GM18858 (cell line): Measurements from ENCODE around the gene DMRT2.

ENCODE experiments used
- ATAC-seq: cut with Tn5 transposase; IDR thresholded peaks from one replicate; pipeline ENCODE4 v1.9.1; 2021; ENCODE audit not compliant: unreplicated experiment

DMRT2 gene

DNA sequence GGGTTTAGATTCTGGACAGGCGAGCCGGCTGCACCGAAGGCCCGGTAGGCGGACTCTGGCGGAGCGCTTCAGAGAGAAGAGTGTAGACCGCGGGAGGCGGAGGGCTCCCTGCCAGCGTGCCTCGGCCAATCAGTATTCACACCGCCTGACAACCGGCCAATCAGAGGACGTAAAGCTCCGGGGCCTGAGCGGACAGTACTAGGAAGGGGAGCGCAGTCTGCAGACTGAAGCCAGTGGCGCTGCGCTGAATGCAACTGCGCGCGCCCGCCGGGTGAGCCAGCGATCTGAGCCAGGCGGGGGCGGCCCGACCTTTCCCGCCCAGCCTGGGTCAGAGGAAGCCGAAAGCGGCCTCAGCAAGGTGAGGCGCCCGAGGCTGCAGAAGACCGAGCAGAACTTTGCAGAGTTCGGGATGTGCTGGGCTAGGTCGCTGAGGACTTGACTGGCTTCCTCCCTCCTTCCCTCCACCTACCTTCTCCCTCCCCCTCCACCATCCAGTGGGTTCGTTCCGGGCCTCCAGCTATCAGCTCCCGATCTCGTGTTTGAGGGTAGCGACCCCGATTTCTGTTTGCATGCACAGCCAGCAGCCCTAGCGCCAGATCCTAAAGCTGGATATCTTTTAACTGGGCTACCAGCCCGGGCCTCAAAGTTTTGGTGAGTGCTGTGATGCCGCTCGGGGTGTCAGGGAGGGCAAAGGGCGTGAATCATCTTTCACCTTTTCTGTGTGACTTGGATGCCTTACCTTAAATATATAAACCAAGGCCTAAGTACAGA is at the start of gene DMRT2:
DMRT2 (plus strand) TSS at position 233 of the 771 bp plus-strand sequence. CDS start 1,257 bp downstream, outside the sequence.
- ATAC-seq: no peak

DNA sequence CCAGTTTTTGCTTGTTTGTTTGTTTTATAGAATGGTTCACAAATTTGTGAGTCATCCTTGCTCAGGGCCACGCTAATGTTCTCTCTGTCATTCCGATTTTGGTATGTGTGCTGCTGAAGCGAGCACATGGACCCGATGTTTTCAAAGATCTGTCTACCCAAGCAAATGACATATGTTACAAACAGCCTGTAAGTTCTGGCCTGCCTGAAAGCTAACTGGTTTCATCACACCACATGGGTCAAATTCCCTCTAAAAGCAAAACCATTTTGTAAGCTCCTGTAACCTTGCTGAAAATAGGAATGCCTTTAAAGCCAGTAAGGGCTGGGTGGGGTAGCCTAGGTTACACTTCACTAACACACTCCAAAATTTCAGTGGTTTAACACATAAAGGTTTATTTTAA is 48.3 kb upstream of the DMRT2 start:
- ATAC-seq: no peak

DNA sequence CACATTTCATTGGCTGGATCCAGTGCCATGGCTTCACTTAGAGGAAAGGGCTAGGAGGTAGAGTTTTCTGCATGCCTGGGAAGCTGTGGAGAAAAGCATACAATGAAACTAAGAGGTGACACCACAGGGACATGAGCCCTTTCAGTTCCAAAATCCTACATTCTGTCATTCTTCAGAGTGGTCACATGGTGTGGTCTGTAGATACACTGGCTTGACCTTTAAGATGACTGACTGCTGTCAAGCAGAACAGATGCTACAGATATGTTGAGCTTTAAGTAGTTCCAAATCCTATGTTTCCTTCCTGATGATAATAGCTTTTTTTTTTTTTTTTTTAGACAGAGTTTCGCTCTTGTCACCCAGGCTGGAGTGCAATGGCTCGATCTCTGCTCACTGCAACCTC is 47.5 kb upstream of the DMRT2 start:
- ATAC-seq: no peak

DNA sequence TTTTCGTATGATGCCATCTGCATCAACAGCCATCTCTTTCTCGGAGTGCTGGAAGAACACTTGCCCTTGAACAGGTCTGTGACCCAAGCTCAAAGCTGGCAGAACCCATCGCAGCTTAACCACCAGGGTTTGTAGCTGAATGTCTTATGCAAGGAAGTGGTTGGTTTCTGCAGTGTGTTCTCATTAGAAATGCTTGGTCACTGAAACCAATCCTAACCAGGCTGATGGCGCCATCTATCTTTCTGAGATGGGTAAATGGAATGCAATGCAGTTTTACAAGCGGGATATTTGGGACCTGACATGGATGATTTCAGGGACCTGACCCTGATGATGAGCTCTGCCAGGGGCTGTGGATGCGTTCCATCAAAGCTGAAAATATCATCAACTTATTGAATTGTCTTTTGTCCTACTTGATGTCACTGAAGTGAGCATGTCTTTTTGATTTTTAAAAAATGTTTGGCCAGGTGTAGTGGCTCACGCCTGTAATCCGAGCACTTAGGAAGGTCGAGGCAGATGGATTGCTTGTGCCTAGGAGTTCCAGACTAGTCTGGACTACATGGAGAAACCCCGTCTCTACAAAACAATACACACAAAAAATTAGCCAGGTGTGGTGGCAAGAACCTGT is 45.0 kb upstream of the DMRT2 start:
- ATAC-seq: no peak

DNA sequence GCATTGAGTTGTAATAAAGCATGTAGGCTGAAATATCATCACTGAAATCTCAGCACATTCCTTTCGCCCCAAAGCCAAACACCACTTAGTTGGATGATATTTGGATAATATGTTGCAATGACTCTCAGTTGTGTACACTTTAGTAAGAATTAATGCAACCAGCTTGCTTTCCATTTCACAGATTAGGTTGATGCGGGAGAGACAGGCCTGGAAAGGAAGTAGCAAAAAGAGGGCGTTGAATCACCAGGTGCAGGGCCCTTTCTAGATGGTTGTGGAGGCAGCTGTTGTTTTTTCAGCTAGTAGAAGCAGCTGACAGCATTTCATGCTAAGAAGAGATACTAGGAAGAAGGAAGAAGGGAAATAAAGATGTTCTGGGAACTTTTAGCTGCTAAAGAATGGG is 42.8 kb upstream of the DMRT2 start:
- ATAC-seq: no peak

DNA sequence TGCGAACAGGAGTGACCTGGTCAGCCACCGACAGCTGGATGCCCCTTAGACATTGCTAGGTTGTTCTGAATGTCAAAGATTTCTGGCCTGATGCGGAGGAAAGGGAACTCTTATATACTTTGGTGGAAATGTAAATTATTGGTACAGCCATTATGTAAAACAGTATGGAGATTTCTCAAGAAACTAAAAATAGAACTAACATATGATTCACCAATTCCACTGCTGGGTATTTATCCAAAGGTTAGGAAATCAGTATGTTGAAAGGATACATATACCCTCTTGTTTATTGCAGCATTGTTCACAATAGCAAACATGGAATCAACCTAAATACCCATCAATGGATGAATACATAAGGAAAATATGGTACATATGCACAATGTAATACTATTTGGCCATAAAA is 41.9 kb upstream of the DMRT2 start:
- ATAC-seq: no peak

DNA sequence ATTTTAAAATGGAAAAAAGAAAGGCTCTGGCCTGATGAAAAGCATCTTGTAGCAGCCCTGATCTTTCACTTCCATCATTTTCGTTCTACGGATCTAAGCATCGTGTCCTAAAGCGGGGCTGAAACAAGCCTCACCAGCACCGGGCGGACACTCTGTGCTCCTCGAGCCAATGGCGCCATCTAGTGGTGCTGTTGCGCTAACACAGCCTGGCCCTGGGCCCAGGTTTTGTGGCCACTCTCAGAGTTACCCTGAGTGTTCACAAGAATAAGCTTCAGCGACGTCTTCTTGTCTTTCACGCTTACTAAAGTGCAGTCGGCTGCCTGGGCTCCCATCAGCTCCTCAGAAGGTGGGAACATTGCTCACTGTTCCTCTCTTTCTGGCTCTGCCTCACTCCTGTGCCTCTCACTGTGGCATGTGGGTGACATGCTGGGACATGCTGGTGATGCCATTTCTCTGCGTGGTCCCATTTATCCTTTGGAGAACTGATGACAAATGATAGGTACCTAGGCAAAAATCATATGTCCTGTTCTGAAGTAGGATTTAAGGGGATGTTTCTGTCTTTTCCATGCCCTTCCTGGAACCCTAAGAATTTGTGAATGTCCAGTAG is 41.0 kb upstream of the DMRT2 start:
- peak; percentile 88 for ATAC-seq

DNA sequence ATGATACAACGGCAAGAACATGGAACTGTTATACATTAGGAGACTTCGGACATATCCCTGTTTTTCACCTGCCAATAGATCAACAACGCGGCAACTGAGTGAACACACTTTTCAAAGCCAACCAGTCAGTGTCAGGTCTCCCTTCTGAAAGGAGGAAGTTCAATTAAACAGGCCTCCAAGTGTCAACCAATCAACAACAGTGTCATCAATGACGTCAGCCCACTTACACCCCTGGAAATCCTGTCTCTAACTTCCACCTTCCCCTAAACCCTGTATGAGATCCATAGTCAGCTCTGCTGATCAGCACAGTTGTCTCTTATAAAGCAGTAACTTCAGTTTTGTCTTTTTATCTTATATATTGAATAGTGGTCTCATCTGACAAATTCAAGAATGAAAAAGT is 37.1 kb upstream of the DMRT2 start:
- no peak for ATAC-seq

DNA sequence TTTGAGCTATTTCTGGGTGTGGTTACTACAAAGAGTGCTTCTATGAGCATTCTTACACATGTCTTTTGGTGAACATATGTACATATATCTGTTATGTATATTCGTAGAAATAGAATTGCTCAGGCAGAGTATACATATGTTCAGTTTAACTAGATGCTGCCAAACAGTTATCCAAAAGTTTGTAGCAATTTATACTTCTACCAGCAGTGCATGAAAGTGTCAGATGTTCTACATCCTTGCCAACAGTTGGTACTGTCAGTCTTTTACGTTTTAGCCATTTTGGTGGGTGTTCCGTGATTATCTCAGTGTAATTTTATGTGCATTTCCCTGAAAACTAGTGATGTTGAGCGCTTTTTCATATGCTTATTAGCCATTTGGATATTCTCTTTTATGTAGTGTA is 35.9 kb upstream of the DMRT2 start:
- ATAC-seq: no peak

DNA sequence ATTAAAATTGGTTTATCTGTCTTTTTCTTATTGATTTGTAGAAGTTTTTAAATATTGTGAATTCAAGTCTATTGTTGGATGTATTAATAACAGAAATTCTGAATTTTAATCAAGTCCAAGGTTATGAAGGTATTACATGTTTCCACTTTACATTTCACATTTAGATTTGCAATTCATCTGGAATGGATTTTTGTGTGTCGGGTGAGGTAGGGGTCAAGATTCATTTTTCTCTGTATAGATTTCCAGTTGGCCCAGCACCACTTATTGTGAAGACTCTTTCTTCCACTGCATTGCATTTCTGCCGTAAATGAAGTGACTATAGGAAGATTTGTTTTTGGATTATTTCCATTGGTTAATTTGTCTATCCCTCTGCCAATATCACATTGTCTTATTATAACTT is 35.5 kb upstream of the DMRT2 start:
- no peak for ATAC-seq

DNA sequence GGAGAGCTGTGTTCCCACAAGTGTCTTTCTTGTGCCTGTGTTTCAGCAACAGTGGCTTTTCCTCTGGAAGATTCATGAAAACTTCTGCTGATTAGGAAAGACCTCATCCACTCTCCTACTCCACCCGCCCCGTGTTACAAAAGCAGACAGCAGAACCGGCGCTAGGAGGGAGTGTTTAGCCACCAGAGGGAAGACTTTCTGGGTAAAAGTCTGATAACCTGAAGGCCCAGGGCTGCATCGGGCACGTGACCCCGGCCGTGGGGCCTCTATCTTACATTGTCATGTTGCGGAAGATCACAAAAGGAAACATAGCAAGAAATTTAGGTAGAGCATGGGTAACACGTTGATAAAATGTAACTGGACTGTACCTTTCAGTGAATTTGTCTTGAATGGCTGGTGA is 32.0 kb upstream of the DMRT2 start:
- ATAC-seq: no peak

DNA sequence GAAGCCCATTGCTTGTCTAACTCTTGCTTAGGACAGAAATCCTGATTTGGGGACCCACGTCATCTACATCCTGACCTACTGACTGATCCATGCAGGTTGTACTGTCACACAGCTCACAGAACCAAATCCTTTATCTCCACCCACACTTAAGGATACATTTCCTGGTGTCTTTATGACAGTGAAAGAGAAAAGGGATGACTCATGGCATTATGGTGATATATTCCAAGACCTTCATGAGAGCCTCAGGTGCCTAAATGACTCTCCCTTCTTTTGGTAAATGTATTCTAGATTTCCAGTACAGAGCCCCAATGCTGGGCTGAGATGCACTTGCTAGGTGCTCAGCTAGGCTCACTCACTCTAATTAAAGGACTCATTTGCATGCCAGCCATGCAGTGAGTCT is 26.0 kb upstream of the DMRT2 start:
- ATAC-seq: no peak

DNA sequence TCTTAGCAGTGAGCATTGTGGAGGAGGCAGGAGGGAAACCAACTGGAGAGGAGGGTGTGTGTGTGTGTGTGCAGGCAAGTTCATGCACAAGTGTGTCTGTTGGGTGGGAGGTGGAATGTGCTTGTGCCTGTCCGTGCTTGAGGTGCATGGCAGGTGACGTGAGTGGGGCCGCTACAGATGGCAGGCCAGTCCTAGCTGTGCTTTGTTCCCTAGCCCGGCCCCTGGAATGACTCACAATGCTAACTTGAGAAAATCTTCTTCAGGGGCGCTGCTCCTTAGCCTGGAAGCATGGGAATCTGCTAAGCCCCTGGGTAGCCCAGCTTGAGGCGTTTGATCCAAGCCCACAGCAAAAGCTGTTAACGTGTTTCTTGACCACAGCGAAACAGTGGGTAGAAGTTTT is 25.0 kb upstream of the DMRT2 start:
- ATAC-seq: no peak

DNA sequence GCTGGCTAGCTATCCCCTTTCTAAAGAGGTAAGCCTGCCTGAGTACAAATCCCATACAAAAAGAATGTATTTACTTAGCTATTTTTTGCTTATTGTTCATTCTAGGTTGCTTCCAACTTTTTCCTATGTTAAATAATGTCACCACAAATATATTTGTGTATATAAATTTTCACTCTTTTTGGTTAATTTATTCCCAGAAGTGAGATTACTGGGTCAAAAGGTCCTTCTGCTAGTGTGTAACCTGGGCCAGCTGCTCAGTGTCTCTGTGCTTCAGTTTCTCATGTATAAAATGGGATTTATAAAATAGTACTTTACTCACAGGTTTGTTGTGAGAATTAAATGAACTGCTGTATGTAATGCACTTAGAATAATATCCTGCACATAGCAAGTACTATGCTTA is 23.9 kb upstream of the DMRT2 start:
- no peak for ATAC-seq

DNA sequence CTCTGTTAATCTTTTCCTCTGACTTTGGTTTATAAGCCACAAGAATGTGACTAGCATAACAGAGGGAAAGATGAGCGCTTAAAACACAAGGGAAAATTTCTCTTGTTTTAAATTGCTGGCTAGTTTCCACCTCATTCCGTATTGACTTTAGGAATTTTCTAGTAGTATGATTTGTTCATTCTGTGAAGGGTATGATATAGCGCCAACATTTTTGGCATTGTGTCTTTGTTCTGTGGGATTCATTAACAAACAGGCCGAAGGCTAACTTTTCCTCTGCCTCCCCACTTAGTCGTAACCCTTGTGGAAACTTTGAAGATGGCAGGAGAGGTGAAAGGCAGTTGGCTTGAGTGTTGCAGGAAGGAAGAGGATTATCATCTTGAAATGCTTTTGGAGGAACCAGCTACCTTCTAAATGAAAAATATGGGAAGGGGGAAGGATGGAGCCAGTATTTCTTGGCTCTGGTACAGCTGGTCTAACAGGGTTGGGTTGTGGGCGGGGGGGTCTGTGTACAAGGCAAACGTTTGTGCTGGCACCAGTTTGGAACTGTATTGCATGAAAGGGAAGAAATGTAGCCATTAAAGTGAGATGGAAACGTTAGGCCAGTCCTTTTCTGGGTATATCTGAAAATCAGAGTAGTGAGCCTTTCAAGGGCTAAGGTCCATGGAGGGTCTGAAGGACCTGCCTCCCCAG is 21.5 kb upstream of the DMRT2 start:
- ATAC-seq: no peak

DNA sequence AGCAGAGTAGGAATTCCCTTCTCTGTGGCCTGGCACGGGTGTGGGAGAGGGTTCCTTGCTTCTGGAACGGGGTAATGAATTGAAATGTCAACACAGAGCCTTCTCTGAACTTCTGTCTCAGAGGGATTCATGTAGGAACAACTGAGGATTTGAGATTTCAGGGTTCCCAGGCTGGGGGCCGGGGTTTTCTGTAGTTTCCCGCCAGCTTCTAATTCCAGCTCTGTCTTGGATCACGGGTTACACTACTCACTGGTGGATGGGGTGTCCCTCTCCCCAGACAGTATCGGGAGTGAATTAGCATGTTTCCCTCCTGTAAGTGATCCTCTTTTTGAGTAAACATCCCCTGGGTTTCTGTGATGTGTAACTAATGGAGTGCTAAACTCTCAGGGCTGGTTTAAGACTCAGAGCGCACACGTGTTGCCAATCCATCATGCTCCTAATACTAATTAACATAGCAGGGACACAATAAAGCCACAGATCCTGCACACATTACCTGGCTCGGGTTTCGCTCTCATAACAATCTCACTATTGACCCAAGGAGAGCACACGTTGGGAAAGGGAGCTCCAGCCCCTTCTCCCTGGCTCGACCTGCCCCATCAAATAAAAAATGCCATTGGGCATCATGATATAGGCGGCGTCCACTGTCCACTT is 18.1 kb upstream of the DMRT2 start:
- ATAC-seq: no peak

DNA sequence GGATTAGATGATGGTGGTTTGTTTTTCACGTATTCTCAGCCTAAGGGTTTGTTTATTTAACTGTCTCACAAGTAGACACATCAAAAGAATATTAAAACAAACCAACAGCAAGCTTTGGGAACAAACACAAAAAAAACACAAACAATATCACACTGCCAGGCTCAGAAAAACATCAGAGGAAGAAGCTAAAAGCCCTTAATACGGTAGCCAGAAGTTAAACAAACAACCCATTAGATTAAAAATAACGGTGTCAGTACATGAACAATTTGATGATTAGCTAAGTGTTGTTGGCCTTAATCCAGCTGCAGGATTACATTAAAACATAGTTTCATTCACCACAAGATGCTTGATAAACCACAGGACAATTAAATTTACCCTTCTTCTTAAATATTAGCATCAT is 15.9 kb upstream of the DMRT2 start:
- no peak for ATAC-seq

DNA sequence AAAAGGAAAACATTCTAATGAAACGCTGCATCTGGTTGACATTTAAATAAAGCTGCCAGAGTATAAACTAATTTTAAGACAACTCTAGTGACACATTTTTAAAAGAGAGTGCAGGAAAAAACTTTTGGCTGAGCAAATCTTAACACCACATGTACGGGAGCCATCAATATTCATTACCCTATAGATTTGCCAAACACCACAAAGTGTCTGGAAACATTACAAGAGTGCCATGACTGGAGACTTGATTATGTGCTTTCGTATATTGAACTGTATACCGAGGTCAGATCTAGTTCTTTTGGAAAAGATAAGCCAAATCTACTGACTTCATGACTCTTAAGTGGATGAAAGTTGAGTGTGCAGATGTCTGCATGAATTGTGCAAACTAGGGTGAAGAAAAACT is 10.6 kb upstream of the DMRT2 start:
- no peak for ATAC-seq

DNA sequence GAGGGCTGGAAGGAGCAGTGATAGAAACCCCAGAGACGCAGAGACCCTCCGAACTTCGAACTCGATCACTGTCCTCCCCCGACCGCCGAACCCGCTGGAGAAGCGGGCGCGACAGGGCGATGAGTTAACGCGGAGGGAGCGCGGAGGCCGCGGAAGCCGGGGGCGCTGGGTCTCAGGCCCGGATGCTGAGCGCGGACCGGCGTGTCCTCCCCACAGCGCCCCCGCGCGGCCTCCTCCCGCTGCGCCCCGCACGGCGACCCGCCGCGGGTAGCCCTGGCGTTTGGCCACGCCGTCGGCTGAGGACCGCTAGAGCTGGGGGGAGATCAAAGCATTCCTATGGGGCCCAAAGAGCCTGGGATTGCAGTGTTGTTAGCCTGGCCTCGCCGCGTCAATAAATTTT is 7.7 kb upstream of the DMRT2 start:
- no peak for ATAC-seq

DNA sequence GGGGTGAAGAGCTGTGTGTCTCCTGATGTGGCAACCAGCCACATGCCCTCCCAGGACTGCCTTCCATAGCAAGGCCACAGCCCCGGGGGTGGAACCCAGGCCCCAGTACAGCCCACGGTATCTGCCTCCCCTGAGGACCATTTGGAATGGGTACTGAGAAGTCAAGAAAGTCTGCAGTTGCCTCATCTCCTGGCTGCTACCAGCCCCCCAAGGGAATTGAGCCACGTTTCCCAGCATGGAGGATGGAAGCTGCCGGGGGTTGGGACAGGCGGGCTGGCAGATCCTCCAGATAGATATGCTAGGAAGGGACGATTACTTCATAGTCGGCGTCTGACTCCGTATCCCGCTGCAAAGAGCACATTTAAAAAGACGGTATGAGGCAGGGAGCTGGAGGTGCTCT is 5.5 kb upstream of the DMRT2 start:
- ATAC-seq: no peak
